NCI-H226 (cell line): ENCODE measurements around the gene ZNF512B.
"Not testable (repeated sequence)": the region's sequence is repeated elsewhere in the genome, so short reads cannot be mapped to it uniquely, and the experiment has no call there.

Source experiments
- DNase-seq: peaks from one replicate; pipeline ENCODE4 v3.0.0-alpha.2; 2015

ZNF512B gene

DNA sequence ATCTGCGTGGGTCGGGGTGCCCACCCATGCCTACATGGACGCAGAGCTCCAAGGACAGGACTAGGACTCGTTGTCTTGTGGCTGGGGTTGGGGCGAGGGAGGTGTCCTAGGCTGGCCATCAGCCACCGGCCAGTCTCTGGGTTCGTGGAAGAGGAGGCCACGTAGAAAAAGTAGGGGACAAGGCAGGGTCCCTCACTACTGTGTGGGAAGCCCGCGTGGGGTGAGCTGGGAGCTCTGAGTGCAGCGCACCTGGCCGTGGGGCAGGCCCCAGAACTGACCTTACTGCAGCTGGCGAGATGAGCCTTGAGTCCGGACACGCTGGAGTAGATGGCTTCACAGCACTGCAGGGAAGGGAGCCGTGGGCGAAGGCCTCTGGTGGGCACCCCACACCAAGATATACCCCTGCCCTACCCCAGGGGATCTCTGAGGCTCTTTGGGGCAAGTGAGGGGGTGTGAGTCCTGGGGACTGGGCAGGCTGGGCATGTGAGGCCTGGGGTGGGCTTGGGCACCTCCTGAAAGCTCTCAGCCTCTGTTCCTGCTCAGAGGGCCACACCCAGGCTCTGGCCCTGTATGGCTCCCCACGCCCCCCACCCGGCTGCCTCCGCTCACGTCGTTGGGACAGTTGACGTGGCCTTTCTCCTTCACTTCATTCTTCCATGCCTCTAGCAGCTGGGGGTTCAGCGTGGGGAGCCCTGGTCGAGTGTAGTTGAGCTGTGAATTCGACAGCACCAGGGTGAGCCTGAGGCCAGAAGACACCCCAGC is 7.9 kb downstream of the ZNF512B start:
- DNase-seq = no peak

DNA sequence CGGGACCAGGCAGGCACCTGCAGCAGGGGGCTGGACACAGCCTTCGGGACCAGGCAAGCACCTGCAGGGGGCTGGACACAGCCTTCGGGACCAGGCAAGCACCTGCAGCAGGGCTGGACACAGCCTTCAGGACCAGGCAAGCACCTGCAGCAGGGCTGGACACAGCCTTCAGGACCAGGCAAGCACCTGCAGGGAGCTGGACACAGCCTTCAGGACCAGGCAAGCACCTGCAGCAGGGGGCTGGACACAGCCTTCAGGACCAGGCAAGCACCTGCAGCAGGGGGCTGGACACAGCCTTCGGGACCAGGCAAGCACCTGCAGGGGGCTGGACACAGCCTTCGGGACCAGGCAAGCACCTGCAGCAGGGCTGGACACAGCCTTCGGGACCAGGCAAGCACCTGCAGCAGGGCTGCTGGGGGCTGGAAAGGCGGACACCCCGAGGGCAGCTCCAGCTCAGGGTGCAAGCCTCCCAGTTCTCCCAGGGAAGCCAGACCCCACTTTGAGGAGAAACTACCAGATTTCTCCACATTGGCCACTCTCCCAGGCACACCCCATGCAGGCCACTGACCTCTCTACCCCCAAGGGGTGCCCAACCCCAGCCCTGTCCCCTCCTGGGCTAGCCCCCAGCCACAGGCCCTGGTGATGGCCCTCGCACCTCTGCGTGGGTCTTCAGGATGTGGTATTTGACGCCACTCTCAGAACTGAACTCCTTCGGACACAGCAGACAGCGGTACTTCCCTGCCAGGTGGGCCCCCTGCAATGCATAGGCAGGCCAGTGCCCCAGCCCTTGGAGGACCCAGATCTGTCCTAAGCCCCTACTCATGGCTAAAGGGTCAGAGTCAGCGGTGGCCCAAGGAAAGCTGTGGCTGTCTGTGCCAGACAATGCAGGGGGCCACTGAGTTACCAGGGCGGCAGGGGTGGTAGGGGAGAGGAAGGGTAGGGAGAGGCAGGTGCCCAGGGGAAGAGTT is 8.8 kb downstream of the ZNF512B start:
- DNase-seq = not testable (repeated sequence)

DNA sequence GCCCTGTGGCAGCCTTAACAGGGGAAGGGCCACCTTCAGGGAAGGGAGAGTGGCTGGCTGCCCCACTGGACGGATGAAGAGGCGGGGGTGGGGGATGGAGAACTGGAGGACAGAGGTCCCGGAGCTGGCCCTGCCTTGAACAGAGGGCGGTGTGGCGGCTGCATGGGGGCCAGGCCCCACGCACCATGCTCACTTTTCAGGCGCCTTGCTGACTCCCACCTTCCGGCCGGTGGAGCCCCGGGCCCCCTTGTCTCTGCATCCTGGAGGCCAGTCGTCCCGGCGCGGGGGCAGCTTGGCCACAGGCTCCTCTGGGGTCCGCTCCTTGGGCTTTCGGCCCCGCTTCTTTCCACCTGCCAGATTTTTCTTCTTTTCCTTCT is 10.0 kb downstream of the ZNF512B start:
- no peak for DNase-seq

GRCh38 chr20:63958964-63959698 is 10.6 kb downstream of the ZNF512B start:
- no peak for DNase-seq

DNA sequence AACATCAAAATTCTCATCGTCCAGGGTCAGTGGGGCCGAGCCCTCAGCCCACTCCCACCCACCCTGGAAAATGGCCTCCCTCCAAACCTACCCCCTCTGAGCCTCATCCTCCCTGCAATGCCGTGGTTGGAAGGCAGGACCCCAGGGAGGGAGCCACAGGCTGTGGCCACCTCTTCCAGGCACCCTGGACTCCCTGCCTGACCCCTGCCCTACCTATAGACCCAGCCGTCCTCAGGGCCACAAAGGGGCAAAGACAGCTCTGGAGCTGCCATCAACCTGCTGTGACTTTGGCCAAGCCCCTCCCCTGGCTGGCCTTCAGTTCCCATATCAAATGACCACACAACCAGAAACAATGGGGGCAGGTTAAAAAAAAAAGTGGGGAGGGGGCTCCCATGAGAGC is 11.3 kb downstream of the ZNF512B start:
- no peak for DNase-seq

GRCh38 chr20:63957690-63958441 is 11.9 kb downstream of the ZNF512B start:
- peak; percentile 59 for DNase-seq

GRCh38 chr20:63957004-63957689 is 12.6 kb downstream of the ZNF512B start:
- DNase-seq = peak; percentile 65

DNA sequence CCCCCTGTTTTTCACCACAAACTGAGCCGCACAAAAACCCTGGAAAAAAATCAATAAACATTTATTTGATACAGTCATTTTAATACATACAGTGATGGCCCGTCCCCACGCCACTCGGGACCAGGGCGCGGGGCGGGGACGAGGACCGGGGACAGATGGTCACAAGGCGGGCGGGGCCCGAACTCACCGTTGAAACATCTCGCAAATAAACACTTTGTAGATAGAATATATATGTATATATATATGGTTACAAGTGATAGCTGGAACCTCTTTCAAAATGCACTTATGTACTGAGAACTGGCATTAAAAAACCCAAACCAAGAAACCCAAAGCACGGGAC is 13.1 kb downstream of the ZNF512B start:
- DNase-seq = no peak

GRCh38 chr20:63955827-63956663 is 13.7 kb downstream of the ZNF512B start, which contains the start of gene UCKL1:
TSS of gene UCKL1 (minus strand) at chr20:63956416. CDS start at chr20:63956372, 44 bp downstream.
- peak; percentile 60 for DNase-seq

DNA sequence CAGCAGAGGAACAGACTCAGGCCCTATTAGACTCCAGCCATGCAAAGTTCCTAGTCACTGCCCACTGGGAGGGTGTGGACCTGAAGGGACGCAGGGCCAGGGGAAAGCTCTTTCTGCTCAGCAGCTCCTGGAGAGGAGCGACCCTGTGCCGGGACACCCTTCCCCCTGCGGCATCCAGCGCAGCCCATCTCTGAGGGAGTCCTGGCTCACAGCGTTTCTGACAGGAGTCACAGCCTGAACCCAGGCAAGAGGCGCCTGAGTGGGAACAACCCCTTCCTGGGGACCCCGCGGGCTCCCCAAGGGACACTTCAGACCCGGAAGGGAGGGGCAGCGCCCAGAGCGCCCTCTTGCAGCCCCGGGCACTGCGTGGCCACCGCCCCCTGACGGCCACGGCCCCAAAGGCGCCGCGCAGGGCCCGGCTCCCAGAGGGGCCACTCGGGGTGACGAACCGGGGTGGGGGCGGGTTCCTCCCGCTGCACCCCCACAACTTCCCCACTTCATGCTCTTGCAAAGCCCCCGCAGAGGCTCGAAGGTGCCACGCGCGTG is 14.4 kb downstream of the ZNF512B start:
- DNase-seq = peak; percentile 27

DNA sequence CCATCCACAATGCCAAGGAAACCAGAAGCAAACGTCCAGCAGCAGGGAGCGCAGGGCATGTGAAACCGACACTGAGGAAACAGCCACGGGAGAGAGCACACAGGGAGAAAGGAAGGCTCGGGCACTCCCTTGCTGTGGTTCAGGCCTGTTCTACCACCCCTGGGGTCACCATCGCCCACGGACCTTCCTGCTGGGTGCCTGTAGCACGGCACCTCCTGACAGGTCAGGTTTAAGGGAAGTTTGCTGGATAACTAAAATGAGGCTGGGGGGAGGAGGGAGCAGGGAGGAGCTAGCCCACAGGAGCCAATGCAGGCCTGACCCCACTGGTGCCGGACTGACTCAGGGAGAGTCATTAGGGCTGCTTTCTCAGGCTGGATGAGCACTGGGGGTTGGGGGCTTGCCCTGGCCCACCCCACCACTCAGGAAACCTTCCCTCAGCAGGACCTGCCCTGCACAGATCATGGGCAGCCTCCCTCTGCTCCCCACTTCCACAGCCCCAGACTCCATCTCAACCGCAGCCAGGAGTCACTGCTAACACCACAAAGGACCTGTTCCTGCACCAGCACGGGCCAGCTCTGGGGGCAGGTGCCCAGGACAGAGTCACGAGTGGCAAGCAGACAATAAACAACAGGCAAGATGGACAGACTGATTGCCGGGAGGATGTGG is 15.8 kb downstream of the ZNF512B start:
- DNase-seq = no peak

GRCh38 chr20:63952769-63953168 is 17.0 kb downstream of the ZNF512B start:
- DNase-seq = no peak

DNA sequence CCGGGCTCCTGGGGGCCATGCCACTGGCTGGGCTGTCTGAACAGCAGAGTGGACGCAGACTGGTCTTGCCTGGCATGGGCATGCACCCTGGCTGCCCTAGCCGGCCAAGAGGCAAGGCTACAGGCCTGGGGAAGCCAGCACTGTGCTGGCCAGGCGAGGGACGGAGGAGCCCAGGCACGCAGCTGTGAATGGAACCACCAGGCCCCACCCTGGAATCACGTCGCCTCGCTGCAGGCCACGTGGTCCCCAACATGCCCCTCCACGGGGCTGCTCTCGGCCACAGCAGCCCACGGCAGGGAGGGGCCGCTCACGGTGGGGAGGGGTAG is 17.6 kb downstream of the ZNF512B start:
- DNase-seq = no peak

GRCh38 chr20:63951398-63952209 is 18.1 kb downstream of the ZNF512B start:
- DNase-seq = no peak

DNA sequence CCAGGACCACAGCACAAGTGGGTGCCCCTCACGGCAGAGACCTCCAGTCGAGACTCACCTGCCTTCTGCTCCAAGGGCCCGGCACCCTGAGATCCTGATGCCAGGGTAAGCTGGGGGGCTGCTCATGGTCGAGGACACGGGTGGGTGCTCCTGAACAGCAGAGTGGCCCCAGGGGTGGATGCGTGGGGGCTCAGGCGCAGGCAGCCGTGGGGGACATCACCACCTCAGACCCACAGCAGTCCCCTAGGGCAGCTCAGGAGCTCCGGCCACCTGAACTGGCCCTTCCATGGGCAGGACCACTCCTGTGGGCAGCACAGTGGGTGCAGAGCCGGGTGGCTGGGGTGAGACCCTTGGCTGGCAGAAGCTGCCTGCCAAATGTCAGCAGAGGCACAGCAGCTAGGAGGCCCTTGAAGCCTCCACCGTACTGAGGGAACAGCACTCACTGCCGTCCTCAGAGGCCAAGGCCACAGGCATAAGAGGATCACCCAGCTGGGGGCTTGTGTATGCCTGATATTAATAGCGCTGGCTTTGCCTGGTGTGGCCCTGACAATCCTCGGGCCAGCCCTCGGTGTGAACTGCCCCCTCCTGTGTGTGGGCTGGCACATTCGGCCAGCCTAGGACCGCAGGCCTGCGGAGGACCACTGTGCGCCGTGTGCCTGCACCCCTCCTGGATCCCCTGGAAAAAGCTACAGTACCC is 18.9 kb downstream of the ZNF512B start:
- DNase-seq = no peak

DNA sequence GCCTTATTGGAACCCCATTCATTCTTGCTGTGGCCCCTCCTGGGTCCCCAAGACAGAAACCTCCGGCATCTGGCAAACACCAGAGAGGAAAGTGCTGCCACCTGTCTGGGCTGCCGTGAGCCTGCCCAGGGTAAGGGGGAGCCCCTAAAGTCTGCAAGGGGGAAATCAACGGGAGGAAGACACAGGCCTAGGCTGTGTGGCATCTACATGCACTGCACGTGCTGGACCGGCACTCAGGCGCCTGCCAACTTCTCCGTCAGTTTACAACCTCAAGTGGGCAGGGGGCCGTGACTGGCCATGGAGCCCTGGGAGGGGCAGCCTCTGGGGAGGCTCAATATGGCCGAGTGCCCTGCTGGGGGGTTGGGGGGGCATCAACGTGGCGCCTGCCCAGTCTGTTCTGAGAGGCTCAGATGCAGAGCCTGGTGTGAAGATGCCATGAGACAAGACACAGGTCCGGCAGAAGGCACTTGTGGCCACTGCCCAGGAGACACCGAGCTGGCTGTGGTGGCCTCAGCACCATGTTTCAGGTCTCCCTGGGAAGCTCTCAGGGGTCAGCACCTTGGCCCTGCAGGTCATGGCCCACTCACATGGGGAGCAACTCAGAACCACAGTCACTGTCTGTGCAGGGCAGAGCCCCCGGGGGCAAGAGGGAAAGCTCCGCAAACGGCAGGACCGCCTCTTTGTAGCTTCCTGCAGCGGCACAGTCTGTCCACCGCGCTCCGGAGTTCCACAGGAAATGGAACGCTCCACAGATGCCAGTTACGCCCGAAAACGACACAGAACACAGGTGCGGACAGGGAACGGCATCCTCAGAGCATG is 21.9 kb downstream of the ZNF512B start:
- no peak for DNase-seq

GRCh38 chr20:63946986-63947637 is 22.6 kb downstream of the ZNF512B start:
- DNase-seq = no peak
